Fibroblast of peridontal ligament (primary cell): ENCODE results near the gene CCBE1.
"Not testable (repeated sequence)": the region's sequence is repeated elsewhere in the genome, so short reads cannot be mapped to it uniquely, and the experiment has no call there.

Experiments
- DNase-seq: peaks from one replicate; pipeline ENCODE4 v3.0.0-alpha.2; 2010; ENCODE audit errors: extremely low read depth

CCBE1 gene

DNA sequence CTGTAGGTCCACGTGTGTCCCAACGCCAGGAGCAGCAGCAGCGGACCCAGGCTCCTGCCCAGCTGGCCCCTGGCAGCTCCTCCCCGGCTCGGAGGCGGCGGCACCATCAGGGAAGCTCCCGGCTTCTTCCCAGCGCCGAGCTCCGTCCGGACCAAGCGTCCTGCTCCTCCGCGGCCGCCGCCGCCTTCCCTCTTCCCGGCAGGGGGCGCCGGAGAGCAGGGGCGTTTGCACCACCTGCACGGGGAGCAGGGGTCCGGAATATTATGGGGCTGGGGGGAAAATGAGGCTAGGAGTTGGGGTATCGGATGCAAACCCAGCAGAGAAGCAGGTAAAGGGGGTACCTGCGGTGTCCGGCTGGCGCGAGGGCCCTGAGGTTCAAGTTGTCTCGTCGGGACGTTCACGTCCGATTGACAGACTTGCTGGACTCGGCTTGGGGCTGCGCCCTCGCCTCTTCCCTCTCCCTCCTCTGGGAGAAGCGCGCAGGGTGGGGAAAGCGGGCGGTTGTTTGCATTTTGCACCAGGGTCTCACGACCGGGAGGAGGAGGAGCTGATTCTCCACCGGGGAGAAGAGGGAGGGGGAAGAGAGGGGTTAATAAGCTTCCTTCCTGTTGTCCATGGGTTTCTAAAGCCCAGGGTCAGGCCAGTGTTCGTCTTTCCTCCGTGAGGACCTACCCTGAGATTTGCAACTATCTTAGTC is at the start of gene CCBE1:
TSS of gene CCBE1 (minus strand) at position 188 of the 697 bp plus-strand sequence.
- peak; percentile 76 for DNase-seq

DNA sequence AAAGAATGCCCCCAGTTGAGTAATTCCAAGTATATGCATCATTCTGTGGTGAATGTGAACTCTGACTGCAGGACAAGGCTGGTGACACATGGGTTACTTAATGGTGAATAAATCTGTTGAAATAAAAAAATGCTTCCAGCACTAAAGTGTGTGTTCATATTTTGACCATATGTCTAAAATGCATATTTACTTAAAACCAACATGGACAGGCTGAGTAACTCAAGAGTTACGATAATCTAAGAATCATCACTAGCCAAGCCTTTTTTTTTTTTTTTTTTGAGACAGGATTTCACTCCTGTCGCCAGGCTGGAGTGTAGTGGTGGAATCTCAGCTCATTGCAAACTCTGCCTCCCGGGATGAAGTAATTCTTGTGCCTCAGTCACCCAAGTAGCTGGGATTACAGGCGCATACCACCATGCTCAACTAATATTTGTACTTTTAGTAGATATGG is 47.1 kb upstream of the CCBE1 start:
- DNase-seq: peak; percentile 97

GRCh38 chr18:59743566-59743965 is 46.3 kb upstream of the CCBE1 start:
- peak; percentile 91 for DNase-seq

DNA sequence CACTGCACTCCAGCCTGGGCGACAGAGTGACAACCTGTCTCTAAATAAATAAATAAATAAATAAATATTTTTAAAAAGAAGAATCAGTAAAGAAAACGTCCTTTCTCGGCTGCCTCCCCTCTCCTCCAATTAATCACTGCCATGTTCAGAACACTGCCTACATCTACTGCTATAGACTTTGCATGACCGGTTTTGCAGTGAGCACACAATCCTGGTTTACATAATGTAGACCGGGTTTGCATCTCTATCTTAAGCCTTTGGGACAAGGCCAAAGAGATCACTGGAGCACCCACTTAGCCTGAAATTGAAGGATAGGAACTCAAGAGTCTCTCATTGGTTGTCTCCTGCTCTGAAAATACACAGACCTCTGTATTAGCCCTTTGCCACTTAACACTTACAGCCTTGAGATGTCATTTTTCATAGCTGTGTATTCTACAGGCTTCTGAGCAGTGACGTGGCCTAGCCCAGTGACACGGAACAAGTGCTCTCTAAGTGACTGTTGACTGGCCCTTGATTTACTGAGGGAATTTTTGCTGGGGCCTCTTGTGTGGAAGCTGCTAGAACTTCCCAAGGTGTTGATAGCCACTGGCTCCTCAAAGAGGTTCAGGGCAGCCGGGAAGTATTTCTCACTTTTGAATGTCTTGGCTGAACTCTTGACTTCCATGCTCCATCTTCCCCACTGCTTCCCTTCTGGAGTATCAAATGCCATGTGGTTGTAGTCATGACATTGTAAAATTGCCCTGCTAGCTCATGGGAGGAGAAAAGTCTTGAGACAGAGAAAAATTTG is 45.3 kb upstream of the CCBE1 start:
- DNase-seq: peak; percentile 82

DNA sequence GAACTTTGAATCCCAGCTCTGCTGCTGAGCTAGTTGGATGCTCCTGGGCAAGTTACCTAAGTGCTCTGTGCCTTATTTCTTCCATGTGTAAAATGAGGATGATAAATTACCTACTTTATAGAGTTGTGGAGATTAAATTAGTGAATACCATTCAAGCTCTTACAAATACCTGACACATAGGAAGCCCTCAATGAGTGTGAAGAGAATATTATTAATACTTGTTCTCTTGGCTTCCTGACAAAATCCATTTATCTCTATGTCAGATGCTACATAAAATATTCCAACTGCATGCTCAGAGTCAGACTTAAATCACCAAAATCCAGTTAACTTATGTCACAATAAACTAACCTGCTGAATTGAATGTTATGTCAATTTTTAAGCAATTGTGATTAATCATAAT is 42.9 kb upstream of the CCBE1 start:
- DNase-seq: no peak

DNA sequence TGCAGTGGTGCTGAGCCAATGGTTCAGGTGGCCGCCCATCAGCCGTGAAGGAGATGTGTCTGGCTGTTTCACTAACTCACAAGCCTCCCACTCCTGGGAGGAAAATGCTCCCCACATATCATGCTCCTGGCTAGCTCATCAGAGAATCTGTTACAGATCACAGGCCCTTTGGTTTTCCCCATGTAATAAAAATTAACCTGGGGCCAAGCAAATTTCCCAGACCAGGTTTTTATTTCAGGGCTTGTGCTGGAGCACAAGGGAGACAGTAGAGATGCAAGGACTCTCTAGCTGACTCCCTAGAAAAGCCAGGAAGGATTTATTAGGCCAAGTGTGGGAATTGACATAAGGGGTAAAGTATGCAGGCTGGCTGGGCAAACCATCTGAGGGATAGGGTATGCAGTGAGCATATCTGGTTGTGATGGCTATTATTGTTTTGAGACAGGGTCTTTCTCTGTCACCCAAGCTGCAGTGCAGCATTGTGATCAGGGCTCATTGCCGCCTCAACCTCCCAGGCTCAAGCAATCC is 40.6 kb upstream of the CCBE1 start:
- DNase-seq: no peak

DNA sequence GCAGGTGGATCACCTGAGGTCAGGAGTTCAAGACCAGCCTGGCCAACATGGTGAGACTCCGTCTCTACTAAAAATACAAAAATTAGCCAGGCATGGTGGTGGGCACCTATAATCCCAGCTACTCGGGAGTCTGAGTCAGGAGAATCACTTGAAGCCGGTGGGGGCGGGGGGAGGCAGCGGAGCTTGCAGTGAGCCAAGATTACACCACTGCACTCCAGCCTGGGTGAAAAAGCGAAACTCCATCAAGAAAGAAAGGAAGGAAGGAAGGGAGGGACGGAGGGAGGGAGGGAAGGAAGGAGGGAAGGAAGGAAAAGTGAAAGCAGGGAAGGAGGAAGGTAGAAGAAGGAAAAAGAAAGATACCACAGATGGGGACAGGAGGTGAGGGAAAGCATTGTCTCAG is 40.1 kb upstream of the CCBE1 start:
- not testable (repeated sequence) for DNase-seq

GRCh38 chr18:59736061-59736460 is 38.8 kb upstream of the CCBE1 start:
- DNase-seq: no peak

DNA sequence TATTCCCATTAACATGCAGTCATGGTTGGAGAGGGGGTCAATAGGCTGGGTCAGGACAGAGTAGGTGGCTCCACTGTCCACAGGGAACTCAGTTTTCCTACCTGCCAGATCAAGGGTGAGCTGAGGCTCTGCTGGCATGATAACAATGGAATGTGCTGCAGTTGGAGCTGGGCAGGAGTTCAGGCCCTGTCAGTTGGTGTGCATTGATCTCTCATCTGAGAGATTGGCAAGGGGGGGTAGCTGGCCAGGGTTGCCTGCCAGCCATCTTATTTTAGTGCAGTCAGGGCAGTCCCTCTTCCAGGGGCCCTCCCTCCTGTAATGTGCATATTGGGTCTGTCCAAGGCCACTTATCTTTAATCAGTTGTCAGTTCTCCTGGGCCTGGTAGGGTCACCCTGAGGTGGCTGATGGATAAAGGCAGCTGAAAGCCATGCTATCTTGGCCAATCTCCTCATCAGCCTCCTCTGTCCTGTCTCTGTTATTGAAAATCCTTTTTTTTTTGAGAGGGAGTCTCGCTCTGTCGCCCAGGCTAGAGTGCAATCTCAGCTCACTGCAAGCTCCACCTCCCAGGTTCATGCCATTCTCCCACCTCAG is 38.1 kb upstream of the CCBE1 start:
- no peak for DNase-seq

DNA sequence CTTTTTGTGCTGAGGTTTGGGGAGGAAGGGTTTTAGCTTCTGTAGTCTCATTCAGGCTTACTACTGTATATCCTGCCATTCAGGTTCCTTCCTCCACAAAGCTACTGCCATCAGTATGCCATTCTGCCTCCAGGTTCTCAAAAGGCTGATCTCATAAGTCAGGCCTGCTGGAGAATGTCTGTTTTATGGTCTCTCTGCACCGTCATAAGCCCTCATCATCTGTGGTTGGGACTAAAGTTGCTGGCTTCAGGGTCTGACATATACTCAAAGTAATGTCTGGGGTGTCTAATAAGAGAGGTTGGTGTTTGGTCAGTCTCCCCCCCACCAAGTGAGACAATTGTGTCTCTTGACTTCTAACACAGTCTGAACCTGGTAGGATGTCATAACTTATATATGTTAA is 36.2 kb upstream of the CCBE1 start:
- DNase-seq: no peak

DNA sequence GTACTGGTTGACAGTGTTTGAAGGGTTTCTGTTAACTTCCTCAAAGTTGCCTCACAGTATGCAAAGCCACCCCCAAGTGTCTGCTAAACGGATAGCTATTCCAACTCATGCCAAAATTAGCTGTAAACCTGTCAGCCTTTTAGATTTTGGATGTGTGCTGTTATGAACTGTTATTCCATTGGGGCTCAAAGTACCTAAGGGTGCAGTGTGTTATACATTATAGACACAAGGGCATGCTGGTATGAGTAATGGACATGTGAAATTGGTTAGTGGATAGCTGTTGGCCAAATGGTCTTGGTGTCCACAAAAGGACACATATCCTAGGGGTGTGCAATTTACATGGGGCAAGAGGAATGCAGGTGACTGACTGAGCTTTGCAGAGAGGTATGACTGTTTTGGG is 33.7 kb upstream of the CCBE1 start:
- DNase-seq: peak; percentile 26

DNA sequence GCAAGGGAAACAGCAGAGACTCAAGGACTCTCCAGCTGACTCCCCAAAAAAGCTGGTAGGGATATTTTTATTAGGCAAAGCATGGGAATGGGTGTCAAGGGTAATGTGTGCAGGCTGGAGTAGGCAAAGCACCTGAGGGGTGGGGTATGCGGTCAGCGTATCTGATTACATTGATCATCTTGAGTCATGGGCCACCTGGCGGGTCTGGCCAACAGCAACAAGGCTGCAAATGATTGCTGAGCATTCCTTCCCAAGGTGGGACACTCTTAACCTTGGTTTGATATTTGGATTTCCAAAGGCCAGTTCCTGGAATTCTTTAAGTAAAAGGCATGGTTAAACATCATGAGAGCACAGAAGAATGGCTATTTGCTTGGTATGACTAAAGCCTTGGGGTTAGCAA is 32.6 kb upstream of the CCBE1 start:
- DNase-seq: no peak

DNA sequence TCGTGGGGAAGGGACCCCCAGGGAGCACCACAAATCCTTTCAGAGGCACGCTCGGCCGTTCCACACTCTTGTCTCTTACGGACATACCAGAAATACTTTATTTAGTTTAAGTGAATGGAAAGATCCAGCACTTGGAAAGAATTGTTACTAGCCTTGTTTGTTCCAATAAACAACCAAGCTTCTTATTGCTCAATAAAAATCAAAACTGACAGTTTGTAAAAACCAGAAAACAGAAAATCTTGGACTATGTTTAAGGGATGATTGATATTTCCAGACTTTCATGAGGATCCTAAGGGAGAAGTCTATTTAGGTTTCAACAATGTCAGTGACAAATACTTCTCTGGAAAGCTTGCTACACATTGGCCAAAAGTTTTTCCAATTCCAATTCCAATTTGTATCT is 31.6 kb upstream of the CCBE1 start:
- DNase-seq: no peak

DNA sequence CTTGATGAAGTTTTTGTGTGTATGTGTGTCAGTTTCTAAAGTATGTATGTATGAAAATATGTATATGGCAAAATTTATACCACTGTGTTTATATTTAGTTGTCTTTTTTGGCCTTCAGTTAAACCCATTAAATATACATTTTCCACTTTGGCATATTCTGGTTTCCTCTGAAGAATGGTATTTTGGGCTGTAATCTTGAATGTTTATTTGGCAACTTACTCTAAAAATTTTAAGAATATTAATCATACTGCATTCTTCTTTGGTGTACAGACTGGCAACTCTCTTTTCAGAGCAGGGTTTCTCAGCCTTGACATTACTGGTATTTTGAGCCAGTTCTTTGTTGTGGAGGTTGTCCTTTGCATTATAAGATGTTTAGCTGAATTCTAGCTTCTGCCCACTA is 27.9 kb upstream of the CCBE1 start:
- peak; percentile 78 for DNase-seq

GRCh38 chr18:59724103-59724502 is 26.9 kb upstream of the CCBE1 start:
- no peak for DNase-seq

GRCh38 chr18:59721931-59722330 is 24.7 kb upstream of the CCBE1 start:
- DNase-seq: no peak

DNA sequence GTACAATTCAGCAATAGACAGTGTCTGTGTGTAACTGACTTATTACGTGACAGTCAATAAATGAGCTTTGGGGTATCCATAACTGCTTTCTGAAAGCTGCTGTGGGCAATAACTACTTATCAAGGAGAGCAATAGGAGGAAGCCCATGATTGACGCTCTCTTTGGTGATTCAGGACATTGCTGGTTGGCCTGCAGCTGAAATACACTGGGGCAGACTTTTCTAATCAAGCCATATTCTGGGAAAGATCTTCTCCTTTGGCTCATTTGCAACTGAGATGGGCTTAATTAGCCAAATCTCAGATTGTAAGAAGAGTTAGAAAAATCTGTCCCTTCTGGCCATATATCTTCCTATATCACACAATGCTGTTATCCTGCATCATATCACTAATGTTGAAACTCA is 24.0 kb upstream of the CCBE1 start:
- no peak for DNase-seq

- peak; percentile 96 for DNase-seq
These were observed 22.4 kb upstream of the CCBE1 start for GRCh38 chr18:59719544-59720181.

- DNase-seq: no peak
These were observed 21.4 kb upstream of the CCBE1 start for GRCh38 chr18:59718464-59719157.

DNA sequence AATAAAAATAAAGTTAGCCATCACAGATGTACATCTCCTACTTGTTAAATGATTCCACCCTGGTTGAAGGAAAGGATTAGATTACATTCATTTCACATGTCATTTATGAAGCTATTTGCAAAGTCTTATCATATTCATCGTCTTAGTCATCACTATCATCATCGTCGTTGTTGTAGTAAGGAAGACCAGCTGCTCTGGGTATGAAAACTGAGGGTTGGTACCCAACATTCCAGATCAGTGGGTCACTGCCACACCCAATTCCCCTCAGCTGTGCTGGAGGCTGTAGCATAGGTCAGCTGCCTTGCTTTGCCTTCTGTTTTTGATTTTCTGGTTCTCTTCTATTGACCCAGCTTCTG is 20.9 kb upstream of the CCBE1 start:
- DNase-seq: peak; percentile 98

DNA sequence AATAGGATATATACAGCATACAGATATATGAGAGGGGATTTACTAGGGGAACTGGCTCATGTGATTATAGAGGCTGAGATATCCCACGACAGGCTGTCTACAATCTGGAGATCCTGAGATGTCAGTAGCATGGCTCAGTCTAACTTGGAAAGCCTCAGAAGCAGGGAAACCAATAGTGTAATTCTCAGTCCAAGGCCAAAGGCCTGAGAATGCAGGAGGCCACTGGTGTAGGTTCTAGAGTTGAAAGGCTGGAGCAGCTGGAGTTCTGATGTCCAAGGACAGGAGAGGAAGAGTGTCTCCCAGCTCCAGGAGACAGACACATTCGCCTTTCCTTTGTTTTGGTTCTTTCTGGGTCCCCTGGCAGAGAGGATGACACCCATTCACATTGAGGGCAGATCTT is 20.1 kb upstream of the CCBE1 start:
- no peak for DNase-seq

GRCh38 chr18:59715966-59716369 is 18.7 kb upstream of the CCBE1 start:
- peak; percentile 95 for DNase-seq
